ENCODE measurements around the gene ART5. TPM values are rescaled to one million over a fixed set of nuclear protein-coding genes. Genes with fewer than 3 reads are reported as not detected.

ART5 gene, protein sequence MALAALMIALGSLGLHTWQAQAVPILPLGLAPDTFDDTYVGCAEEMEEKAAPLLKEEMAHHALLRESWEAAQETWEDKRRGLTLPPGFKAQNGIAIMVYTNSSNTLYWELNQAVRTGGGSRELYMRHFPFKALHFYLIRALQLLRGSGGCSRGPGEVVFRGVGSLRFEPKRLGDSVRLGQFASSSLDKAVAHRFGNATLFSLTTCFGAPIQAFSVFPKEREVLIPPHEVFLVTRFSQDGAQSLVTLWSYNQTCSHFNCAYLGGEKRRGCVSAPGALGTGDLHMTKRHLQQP
- total RNA-seq, result not detected

GRCh38 chr11:3641701-3642070, at the start of gene ART5:
Gene ART5 (minus strand): TSS chr11:3641992. CDS start chr11:3641862, 130 bp downstream.
- H3K27ac Mint-ChIP-seq, result no peak within 1 kb of the TSS
- H3K9me3 Mint-ChIP-seq, result no peaks in the 10 kb centered on the region
- ChIA-PET CTCF (no interaction called here), POLR2A (no interaction called here)
- H3K36me3 Mint-ChIP-seq (ENCODE audit: low read depth), result no peaks in the 10 kb centered on the region
- H3K27me3 Mint-ChIP-seq, result peaks cover 34% of the 10 kb centered on the region
- DNase-seq, result no peak
- H3K4me3 Mint-ChIP-seq, result peak within 1 kb of the TSS; percentile 61
- H3K4me1 Mint-ChIP-seq, result peaks cover 9% of the 10 kb centered on the region

- H3K4me1 Mint-ChIP-seq, result peaks cover 6% of the 10 kb centered on the region
- peaks cover 62% of the 10 kb centered on the region for H3K36me3 Mint-ChIP-seq (ENCODE audit: low read depth)
- no peaks in the 10 kb centered on the region for H3K27me3 Mint-ChIP-seq
- no peaks in the 10 kb centered on the region for H3K9me3 Mint-ChIP-seq
- no peak overlapping the region for H3K4me3 Mint-ChIP-seq
- DNase-seq, result no peak
- ChIA-PET CTCF (no interaction called here), POLR2A (no interaction called here)
- H3K27ac Mint-ChIP-seq, result no peak overlapping the region
Observed at GRCh38 chr11:3686751-3687150, 45.0 kb upstream of the ART5 start.

DNA sequence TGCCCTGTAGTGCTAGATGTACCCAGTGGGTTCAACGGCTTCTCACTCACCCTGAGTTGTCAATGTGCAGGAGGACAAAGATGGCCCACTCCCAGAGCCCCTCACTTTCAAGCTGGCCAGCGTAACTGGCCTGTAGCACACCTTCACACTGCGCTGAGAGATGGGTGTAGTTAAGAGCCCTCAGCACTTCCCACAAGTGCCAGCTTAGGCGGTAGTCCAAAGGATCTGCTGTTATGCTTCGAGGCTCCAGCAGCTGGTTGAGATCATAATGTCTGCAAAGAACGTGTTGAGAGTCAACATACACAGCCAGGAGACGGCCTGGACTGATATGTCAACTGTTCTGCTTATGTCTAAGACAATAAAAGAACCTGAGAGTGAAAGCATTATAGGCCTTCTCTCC, 44.1 kb upstream of the ART5 start:
- H3K4me1 Mint-ChIP-seq, result peaks cover 6% of the 10 kb centered on the region
- no peak overlapping the region for H3K27ac Mint-ChIP-seq
- H3K4me3 Mint-ChIP-seq, result no peak overlapping the region
- no peak for DNase-seq
- H3K36me3 Mint-ChIP-seq (ENCODE audit: low read depth), result peaks cover 65% of the 10 kb centered on the region
- CTCF ChIA-PET, result no interaction called here
- no peaks in the 10 kb centered on the region for H3K27me3 Mint-ChIP-seq
- no peaks in the 10 kb centered on the region for H3K9me3 Mint-ChIP-seq
- POLR2A ChIA-PET, result no interaction called here

DNA sequence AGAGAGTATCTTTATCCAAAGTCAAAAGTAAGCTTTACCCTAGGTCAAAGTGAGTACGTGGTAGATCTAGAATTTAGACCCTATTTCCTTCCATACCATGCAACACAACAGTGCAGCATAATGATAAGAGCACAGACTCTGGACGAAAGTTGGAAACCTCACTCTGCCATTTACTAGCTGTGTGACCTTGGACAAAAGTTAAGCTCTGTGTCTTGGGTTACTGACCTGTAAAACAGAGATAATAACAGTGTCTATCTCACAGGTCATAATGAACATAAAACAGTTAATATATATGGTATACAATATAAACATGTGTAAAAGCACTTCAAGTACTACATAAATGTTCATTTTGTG, 43.0 kb upstream of the ART5 start:
- H3K4me3 Mint-ChIP-seq, result no peak overlapping the region
- no peak overlapping the region for H3K27ac Mint-ChIP-seq
- peaks cover 68% of the 10 kb centered on the region for H3K36me3 Mint-ChIP-seq (ENCODE audit: low read depth)
- no peaks in the 10 kb centered on the region for H3K9me3 Mint-ChIP-seq
- H3K27me3 Mint-ChIP-seq, result no peaks in the 10 kb centered on the region
- peaks cover 6% of the 10 kb centered on the region for H3K4me1 Mint-ChIP-seq
- ChIA-PET CTCF (no interaction called here), POLR2A (no interaction called here)
- DNase-seq, result no peak

- DNase-seq, result no peak
- no peak overlapping the region for H3K4me3 Mint-ChIP-seq
- CTCF ChIA-PET, result no interaction called here
- POLR2A ChIA-PET, result no interaction called here
- H3K9me3 Mint-ChIP-seq, result no peaks in the 10 kb centered on the region
- no peaks in the 10 kb centered on the region for H3K27me3 Mint-ChIP-seq
- no peak overlapping the region for H3K27ac Mint-ChIP-seq
- H3K36me3 Mint-ChIP-seq (ENCODE audit: low read depth), result peaks cover 72% of the 10 kb centered on the region
- H3K4me1 Mint-ChIP-seq, result peaks cover 6% of the 10 kb centered on the region
Observed at GRCh38 chr11:3684129-3684818, 42.5 kb upstream of the ART5 start.

DNA sequence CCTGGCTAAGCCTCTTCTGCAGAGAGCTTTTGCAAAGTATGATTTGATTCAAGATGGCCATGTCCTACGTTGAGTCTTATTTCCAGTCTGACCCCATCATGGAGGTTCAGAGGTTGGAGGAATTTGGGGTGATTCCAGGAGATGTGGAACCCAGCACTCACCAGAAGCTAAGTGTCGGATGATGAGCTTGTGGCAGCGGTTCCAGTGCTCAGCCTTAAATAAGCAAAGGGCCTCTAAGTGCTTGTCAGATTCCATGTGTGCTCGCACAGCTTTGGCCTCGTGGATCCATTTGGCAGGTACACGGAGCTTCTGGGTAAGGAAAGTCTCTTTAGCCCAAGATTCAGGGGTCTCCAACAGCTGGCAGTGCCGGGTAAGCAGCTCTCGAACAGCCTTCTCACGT, 41.2 kb upstream of the ART5 start:
- Mint-ChIP-seq H3K36me3 (ENCODE audit: low read depth) (peaks cover 80% of the 10 kb centered on the region), H3K9me3 (no peaks in the 10 kb centered on the region), H3K4me3 (no peak overlapping the region), H3K4me1 (peaks cover 6% of the 10 kb centered on the region), H3K27ac (no peak overlapping the region), H3K27me3 (no peaks in the 10 kb centered on the region)
- CTCF ChIA-PET, result interaction anchor here (1.6 kb wide), 1 partner anchor 504 kb away, joined by 3 read pairs; no protein-coding TSS in a partner anchor
- no peak for DNase-seq
- POLR2A ChIA-PET, result no interaction called here

GRCh38 chr11:3679077-3679476, 37.3 kb upstream of the ART5 start:
- DNase-seq, result no peak
- Mint-ChIP-seq H3K27ac (no peak overlapping the region), H3K36me3 (ENCODE audit: low read depth) (peaks cover 82% of the 10 kb centered on the region), H3K9me3 (no peaks in the 10 kb centered on the region), H3K4me3 (no peak overlapping the region), H3K27me3 (no peaks in the 10 kb centered on the region), H3K4me1 (peaks cover 6% of the 10 kb centered on the region)
- CTCF ChIA-PET, result no interaction called here
- POLR2A ChIA-PET, result no interaction called here

DNA sequence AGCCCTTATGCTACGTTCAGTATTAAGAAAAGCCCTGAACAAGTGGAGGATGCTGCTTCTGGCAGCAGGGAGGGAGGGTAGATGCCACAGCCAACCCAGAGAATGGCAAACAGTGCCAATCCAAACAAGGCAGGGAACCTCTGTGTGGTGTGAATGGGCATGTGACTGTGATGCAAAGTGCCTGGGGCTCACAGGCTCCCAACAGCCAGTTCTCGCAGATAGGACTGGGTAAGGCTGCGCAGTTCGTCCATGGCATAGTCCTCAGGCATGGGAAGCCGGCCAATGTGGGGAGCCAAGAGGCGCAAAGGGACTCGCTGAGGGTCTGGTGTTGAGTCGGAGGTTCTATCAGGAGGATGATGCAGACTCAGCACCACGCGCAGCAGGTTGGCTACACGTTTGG, 34.2 kb upstream of the ART5 start:
- Mint-ChIP-seq H3K27ac (no peak overlapping the region), H3K4me1 (no peaks in the 10 kb centered on the region), H3K9me3 (no peaks in the 10 kb centered on the region), H3K36me3 (ENCODE audit: low read depth) (peaks cover 73% of the 10 kb centered on the region), H3K27me3 (no peaks in the 10 kb centered on the region), H3K4me3 (no peak overlapping the region)
- POLR2A ChIA-PET, result no interaction called here
- no peak for DNase-seq
- CTCF ChIA-PET, result no interaction called here

GRCh38 chr11:3674189-3674588, 32.4 kb upstream of the ART5 start:
- H3K4me3 Mint-ChIP-seq, result no peak overlapping the region
- ChIA-PET POLR2A (no interaction called here), CTCF (no interaction called here)
- H3K9me3 Mint-ChIP-seq, result no peaks in the 10 kb centered on the region
- no peak for DNase-seq
- no peaks in the 10 kb centered on the region for H3K4me1 Mint-ChIP-seq
- no peak overlapping the region for H3K27ac Mint-ChIP-seq
- no peaks in the 10 kb centered on the region for H3K27me3 Mint-ChIP-seq
- peaks cover 69% of the 10 kb centered on the region for H3K36me3 Mint-ChIP-seq (ENCODE audit: low read depth)

DNA sequence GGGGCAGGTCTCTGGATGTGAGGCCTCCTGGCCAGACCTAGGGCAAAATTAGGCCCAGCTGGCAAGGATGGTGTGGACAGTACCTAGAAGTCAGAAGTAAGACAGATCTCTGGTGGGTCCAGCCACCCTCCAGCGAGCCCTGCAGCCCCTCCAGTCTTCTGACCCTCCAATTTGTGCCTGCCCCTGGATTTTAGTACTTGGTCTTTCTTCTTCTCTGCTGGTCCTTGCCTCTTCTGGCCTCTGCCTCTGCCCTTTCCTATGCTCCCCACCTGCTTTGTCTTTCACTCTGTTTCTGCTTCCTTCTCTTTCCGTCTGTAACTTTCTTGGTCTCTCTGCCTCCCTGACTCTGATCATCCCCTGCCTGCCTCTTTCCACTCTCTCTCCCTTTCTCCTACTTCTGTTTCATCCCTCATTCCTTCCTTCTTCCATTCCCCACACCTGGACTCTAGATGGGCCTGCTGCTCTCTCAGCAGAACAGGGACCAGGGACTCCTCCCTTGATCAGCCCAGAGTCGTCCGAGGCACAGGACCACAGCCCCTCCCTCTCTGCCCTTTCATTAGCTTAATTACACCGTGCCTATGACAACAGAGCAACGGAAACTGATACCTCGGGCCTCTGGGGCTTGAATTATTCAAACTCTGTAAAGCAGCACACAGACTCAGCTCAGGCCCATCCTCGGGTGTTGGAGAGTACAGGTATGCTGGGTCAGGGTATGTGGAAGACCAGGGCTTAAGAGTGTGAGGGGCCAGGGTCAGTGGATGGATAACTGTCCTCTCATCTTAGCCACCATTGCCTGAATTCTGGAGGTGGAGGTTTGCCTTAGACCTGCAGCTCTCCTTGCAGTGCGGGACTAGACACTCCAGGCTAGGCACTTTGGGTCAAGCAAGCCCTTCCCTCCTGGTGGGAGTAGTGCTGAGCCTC, 29.8 kb upstream of the ART5 start, which contains the start of gene CHRNA10:
TSS of gene CHRNA10 (minus strand) at position 51 of the 921 bp plus-strand sequence. CDS start 72 bp downstream, outside the sequence.
- Mint-ChIP-seq H3K4me3 (no peak within 1 kb of the TSS), H3K4me1 (no peaks in the 10 kb centered on the region), H3K27me3 (no peaks in the 10 kb centered on the region), H3K36me3 (ENCODE audit: low read depth) (peaks cover 47% of the 10 kb centered on the region), H3K9me3 (no peaks in the 10 kb centered on the region), H3K27ac (no peak within 1 kb of the TSS)
- POLR2A ChIA-PET, result no interaction called here
- DNase-seq, result no peak
- CTCF ChIA-PET, result interaction anchor here (0.5 kb wide), 1 partner anchor 558 kb away, joined by 3 read pairs; no protein-coding TSS in a partner anchor

DNA sequence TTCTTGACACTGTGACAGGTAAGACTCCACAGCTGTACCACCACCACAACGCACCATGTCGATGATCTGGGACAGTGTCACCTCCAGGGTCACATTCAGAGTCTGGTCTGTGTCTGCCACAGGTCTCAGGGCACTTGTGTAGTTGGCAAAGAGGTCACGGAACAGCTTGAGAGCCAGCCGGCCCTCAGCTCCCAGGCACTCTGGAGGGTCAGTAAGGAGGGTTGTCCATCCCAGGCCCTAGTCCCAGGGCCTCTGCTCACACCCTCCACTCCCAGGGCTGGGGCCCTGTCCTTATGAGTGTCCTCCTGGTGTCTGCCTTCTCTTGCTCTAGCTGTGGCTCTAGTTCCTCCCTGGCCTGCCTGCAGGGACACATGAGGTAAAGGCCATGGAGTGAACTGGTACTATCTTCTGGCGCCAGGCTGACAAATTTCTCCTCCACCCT, 28.0 kb upstream of the ART5 start:
- Mint-ChIP-seq H3K27me3 (no peaks in the 10 kb centered on the region), H3K27ac (no peak overlapping the region), H3K4me1 (no peaks in the 10 kb centered on the region), H3K9me3 (no peaks in the 10 kb centered on the region), H3K36me3 (ENCODE audit: low read depth) (peaks cover 39% of the 10 kb centered on the region), H3K4me3 (no peak overlapping the region)
- POLR2A ChIA-PET, result no interaction called here
- no peak for DNase-seq
- CTCF ChIA-PET, result no interaction called here

DNA sequence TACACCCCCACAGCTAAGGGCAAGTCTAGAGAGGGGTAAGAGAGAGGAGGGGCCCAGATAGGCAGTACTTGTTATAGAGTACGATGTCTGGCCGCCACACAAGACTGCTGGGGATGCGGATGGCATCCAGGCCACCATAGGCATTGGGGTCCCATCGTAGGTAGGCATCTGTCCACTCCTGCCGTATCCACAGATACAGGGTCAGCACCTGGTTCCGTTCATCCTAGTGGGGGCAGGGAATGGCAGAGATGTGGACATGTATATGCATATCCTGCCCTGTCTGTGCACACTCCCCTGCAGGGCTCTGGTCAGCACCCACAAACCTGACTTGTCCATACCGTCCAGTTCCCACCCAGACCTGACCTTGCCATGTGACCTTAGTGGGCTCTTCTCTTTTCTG, 27.3 kb upstream of the ART5 start:
- DNase-seq, result no peak
- POLR2A ChIA-PET, result interaction anchor here (1.0 kb wide), 1 partner anchor 66 kb away, joined by 3 read pairs; no protein-coding TSS in a partner anchor
- Mint-ChIP-seq H3K4me1 (no peaks in the 10 kb centered on the region), H3K4me3 (no peak overlapping the region), H3K9me3 (no peaks in the 10 kb centered on the region), H3K27ac (no peak overlapping the region), H3K36me3 (ENCODE audit: low read depth) (peaks cover 37% of the 10 kb centered on the region), H3K27me3 (no peaks in the 10 kb centered on the region)
- CTCF ChIA-PET, result no interaction called here

Measured in activated CD4-positive, alpha-beta memory T cell treated with anti-CD3 and anti-CD28 coated beads, Interleukin-2, amount 10 ng/mL, durations not matched to agents 7 days and 5 days (primary cell).